Transverse colon (tissue), 4 donors: ENCODE measurements around the gene KRTAP4-6. TPM values are rescaled to one million over a fixed set of nuclear protein-coding genes. Genes with fewer than 3 reads are reported as not detected.

Experiments
- DNase-seq: peaks from one replicate; pipeline ENCODE4 v3.0.0-alpha.2; 2019
- H3K27ac ChIP-seq, 4 donors: fragments of 200-600 bp; sonication (generic); 2 replicates each; pipeline ENCODE4 v1.5.1; 2016 to 2018; ENCODE audit warnings: inconsistent platforms in 4 of 4
- H3K27me3 ChIP-seq: fragments of 200-600 bp; sonication (generic); 2 replicates; pipeline ENCODE4 v1.5.1; 2017; ENCODE audit warnings: inconsistent platforms
- H3K36me3 ChIP-seq, 4 donors: fragments of 200-600 bp; sonication (generic); 2 replicates each; pipeline ENCODE4 v1.5.1; 2017 to 2019; ENCODE audit warnings: inconsistent platforms in 4 of 4
- H3K4me1 ChIP-seq, 4 donors: fragments of 200-600 bp; sonication (generic); 2 replicates each; pipeline ENCODE4 v1.5.1; 2017 to 2020; ENCODE audit warnings: inconsistent platforms in 4 of 4
- H3K4me3 ChIP-seq, 4 donors: fragments of 200-600 bp; sonication (generic); 1 replicate in 1 of 4; 2 replicates in 3 of 4; pipeline versions ENCODE4 v1.5.1 to v1.6.1; 2017 to 2019; ENCODE audit warnings: inconsistent platforms in 4 of 4
- H3K9me3 ChIP-seq, 2 donors: fragments of 200-600 bp; sonication (generic); 2 replicates each; pipeline ENCODE4 v1.5.1; 2017 to 2019; ENCODE audit warnings: inconsistent platforms in 2 of 2
- EP300 ChIP-seq: sonication (generic); formaldehyde crosslinking; IDR thresholded peaks from one replicate; pipeline ENCODE4 v1.6.1; 2017; ENCODE audit warnings: antibody characterized with exemption, low read depth
- POLR2A ChIP-seq: fragments of 450-650 bp; IDR thresholded peaks from one replicate; pipeline ENCODE4 v1.6.1; 2016; ENCODE audit warnings: antibody characterized with exemption, mild to moderate bottlenecking, moderate library complexity
- POLR2AphosphoS5 ChIP-seq, 3 donors: sonication (generic); formaldehyde crosslinking; IDR thresholded peaks; one replicate each; pipeline ENCODE4 v1.6.1; 2016; ENCODE audit warnings: antibody characterized with exemption in 3 of 3
- WGBS, 2 donors: methylation state at CpG; one replicate each; pipeline ENCODE4 v1.1.5; 2018; ENCODE audit warnings: low coverage in 1 of 2; 5-methylcytosine and 5-hydroxymethylcytosine counted together
- in situ Hi-C, 4 donors: fragments of 200-750 bp; cut with MboI; loops; one replicate each; pipeline versions ENCODE4 v1.15.0 to v1.15.1; 2017; ENCODE audit warnings: low sequenced_read_pairs in 3 of 4, low pct_ligation_motif_present in 1 of 4, low pct_unique_long_range_greater_than_20kb in 1 of 4
- intact Hi-C: fragments of 100-400 bp; cut with DNase I; formaldehyde crosslinking; loops from one replicate; pipeline ENCODE4 v1.15.1; 2023; ENCODE audit warnings: low total_unique reads
- small RNA-seq, 4 donors: library from RNA; depleted of rRNA; stranded (forward); fragments of <200 nt; gene quantifications; one replicate each; pipeline ENCODE3, GENCODE V24; 2016
- total RNA-seq, 4 donors: library from RNA; depleted of rRNA; stranded (reverse); fragments of >200 nt; gene quantifications; one replicate each; pipeline ENCODE4 v1.1.0, GENCODE V29; 2016
- TF ChIP-seq, protein P1 (sequence below), 5 experiments: fragments of 200-600 bp in 3 of 5; fragments of 450-650 bp in 2 of 5; sonication (generic) in 3 of 5; IDR thresholded peaks; 1 replicate in 2 of 5; 2 replicates in 3 of 5; pipeline ENCODE4 v1.5.1; 2016 to 2017; ENCODE audit warnings: antibody characterized with exemption in 5 of 5, inconsistent platforms in 3 of 5, mild to moderate bottlenecking in 2 of 5, moderate library complexity in 1 of 5

The KRTAP4-6 gene
- total RNA-seq, 4 donors from 2014 or later, result not detected

- Histone ChIP-seq H3K4me3 (no peak overlapping the region), H3K27ac (no peak overlapping the region), H3K27me3 (no peaks in the 10 kb centered on the region), H3K36me3 (no peaks in the 10 kb centered on the region), H3K9me3 (no peaks in the 10 kb centered on the region), H3K4me1 (no peaks in the 10 kb centered on the region)
- TF ChIP-seq POLR2A (no peak), POLR2AphosphoS5 (IDR thresholded peaks at IDR 0.05) (no peak), EP300 (no peak)
- TF ChIP-seq, protein P1, sequence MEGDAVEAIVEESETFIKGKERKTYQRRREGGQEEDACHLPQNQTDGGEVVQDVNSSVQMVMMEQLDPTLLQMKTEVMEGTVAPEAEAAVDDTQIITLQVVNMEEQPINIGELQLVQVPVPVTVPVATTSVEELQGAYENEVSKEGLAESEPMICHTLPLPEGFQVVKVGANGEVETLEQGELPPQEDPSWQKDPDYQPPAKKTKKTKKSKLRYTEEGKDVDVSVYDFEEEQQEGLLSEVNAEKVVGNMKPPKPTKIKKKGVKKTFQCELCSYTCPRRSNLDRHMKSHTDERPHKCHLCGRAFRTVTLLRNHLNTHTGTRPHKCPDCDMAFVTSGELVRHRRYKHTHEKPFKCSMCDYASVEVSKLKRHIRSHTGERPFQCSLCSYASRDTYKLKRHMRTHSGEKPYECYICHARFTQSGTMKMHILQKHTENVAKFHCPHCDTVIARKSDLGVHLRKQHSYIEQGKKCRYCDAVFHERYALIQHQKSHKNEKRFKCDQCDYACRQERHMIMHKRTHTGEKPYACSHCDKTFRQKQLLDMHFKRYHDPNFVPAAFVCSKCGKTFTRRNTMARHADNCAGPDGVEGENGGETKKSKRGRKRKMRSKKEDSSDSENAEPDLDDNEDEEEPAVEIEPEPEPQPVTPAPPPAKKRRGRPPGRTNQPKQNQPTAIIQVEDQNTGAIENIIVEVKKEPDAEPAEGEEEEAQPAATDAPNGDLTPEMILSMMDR (IDR thresholded peaks at IDR 0.05), result no peak
- no peak for DNase-seq
- 81 to 82% methylated on average over 5 to 6 of the region's 6 CpGs for WGBS, 2 donors
- intact Hi-C loops, result no loop called here
- in situ Hi-C loops, result no loop called here
Measured at GRCh38 chr17:41098481-41098880, 41.9 kb downstream of the KRTAP4-6 start.

DNA sequence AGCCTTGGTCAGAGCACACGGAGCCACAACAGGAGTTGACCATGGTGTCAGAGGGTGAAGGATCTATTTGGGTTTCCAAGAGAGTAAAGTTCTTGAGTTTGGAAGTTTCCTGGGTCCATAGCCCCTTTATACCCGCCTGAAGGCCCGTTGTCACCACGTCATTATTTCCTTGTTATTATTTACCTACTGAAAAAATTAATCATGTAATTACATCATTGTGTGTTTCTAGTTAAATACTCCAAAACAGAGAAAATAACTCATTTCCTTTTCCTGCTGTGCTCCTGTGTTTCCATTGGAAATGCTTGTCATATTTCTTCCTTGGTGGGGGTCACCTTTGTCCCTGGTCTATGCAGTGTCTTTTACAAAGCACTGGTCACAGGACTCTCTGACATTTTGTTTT lies 42.3 kb downstream of the KRTAP4-6 start, which contains the start of gene KRTAP4-8:
KRTAP4-8 (minus strand) TSS at position 101 of the 400 bp plus-strand sequence; CDS start at position 43, 58 bp downstream.
- Histone ChIP-seq H3K9me3 (no peaks in the 10 kb centered on the region), H3K4me3 (no peak within 1 kb of the TSS), H3K4me1 (no peaks in the 10 kb centered on the region), H3K27me3 (no peaks in the 10 kb centered on the region), H3K27ac (no peak within 1 kb of the TSS), H3K36me3 (no peaks in the 10 kb centered on the region)
- in situ Hi-C loops, result no loop called here
- WGBS, 2 donors, result 50 to 68% methylated on average over 3 to 4 of the region's 4 CpGs
- no peak for DNase-seq
- TF ChIP-seq, protein P1 (IDR thresholded peaks at IDR 0.05), result no peak
- TF ChIP-seq EP300, result no peak
- TF ChIP-seq POLR2A, result no peak
- no peak for TF ChIP-seq POLR2AphosphoS5 (IDR thresholded peaks at IDR 0.05)
- intact Hi-C loops, result no loop called here

DNA sequence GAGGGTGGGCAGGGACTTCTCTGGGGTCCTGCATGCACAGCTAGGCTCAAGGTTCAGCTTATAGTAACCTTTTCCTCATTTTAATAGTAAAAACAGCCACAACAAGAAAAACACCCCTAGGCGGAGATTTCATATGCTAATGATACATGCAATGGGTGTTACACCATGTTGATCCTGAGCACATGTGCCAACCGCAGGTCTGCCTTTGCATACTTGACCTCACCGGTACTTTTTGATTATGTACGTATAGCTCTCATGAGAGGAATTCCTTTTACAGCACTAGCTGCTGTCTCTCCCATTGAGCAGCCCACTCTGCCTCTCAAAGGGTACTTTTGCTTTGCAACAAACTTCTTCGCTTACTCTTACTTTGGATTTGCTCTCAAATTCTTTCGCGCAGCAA lies 44.3 kb downstream of the KRTAP4-6 start:
- 83 to 87% methylated on average over 7 of the region's 7 CpGs for WGBS, 2 donors
- DNase-seq, result no peak
- H3K27ac ChIP-seq, result no peak overlapping the region
- H3K36me3 ChIP-seq, result no peaks in the 10 kb centered on the region
- intact Hi-C loops, result no loop called here
- H3K9me3 ChIP-seq, result no peaks in the 10 kb centered on the region
- no peaks in the 10 kb centered on the region for H3K27me3 ChIP-seq
- H3K4me1 ChIP-seq, result no peaks in the 10 kb centered on the region
- no peak overlapping the region for H3K4me3 ChIP-seq
- in situ Hi-C loops, result no loop called here
- TF ChIP-seq POLR2AphosphoS5 (IDR thresholded peaks at IDR 0.05), result no peak
- TF ChIP-seq, protein P1 (IDR thresholded peaks at IDR 0.05), result no peak
- no peak for TF ChIP-seq POLR2A

Small RNAs within 50 kb of the gene (small RNA-seq; reads per million reads assigned to genes)
- gene KRTAP4-17P, result 0 reads per million in 4 donors

Other genes starting within 250 kb of the KRTAP4-6 start
- 1 to 10 TPM in 2 of 4 donors, not detected in 2; 1.1 to 2.5 TPM for gene KRT23, start 202.9 kb downstream of the KRTAP4-6 start, total RNA-seq
- not detected for gene KRT39, start 173.6 kb downstream of the KRTAP4-6 start, total RNA-seq
- gene KRT40, start 156.2 kb downstream of the KRTAP4-6 start, total RNA-seq, result under 1 TPM in 1 of 4 donors, not detected in 3; 0.48 TPM
- not detected for gene KRTAP3-3, start 146.4 kb downstream of the KRTAP4-6 start, total RNA-seq
- gene KRTAP3-2, start 140.6 kb downstream of the KRTAP4-6 start, total RNA-seq, result not detected
- not detected for gene KRTAP3-1, start 131.4 kb downstream of the KRTAP4-6 start, total RNA-seq
- gene KRTAP1-5, start 113.3 kb downstream of the KRTAP4-6 start, total RNA-seq, result not detected
- not detected for gene KRTAP1-4, start 110.3 kb downstream of the KRTAP4-6 start, total RNA-seq
- not detected for gene KRTAP1-3, start 105.7 kb downstream of the KRTAP4-6 start, total RNA-seq
- gene KRTAP1-1, start 99.1 kb downstream of the KRTAP4-6 start, total RNA-seq, result not detected
- not detected for gene KRTAP2-1, start 93.2 kb downstream of the KRTAP4-6 start, total RNA-seq
- not detected for gene KRTAP2-2, start 85.3 kb downstream of the KRTAP4-6 start, total RNA-seq
- not detected for gene KRTAP2-3, start 80.4 kb downstream of the KRTAP4-6 start, total RNA-seq
- gene KRTAP2-4, start 74.7 kb downstream of the KRTAP4-6 start, total RNA-seq, result not detected
- not detected for gene KRTAP4-7, start 56.4 kb downstream of the KRTAP4-6 start, total RNA-seq
- not detected for gene KRTAP4-8, start 42.4 kb downstream of the KRTAP4-6 start, total RNA-seq
- gene KRTAP4-16, start 38.3 kb downstream of the KRTAP4-6 start, total RNA-seq, result not detected
- not detected for gene KRTAP4-9, start 35.2 kb downstream of the KRTAP4-6 start, total RNA-seq
- not detected for gene KRTAP4-11, start 22.2 kb downstream of the KRTAP4-6 start, total RNA-seq
- gene KRTAP4-12, start 16.4 kb downstream of the KRTAP4-6 start, total RNA-seq, result not detected
- gene KRTAP4-5, start 9.3 kb upstream of the KRTAP4-6 start, total RNA-seq, result not detected
- not detected for gene KRTAP4-4, start 20.2 kb upstream of the KRTAP4-6 start, total RNA-seq
- gene KRTAP4-3, start 27.7 kb upstream of the KRTAP4-6 start, total RNA-seq, result not detected
- gene KRTAP4-2, start 37.7 kb upstream of the KRTAP4-6 start, total RNA-seq, result not detected
- under 1 TPM in 1 of 4 donors, not detected in 3; 0.82 TPM for gene KRTAP4-1, start 44.4 kb upstream of the KRTAP4-6 start, total RNA-seq
- gene KRTAP9-1, start 49.3 kb upstream of the KRTAP4-6 start, total RNA-seq, result not detected
- not detected for gene KRTAP9-2, start 86.1 kb upstream of the KRTAP4-6 start, total RNA-seq
- not detected for gene KRTAP9-3, start 91.9 kb upstream of the KRTAP4-6 start, total RNA-seq
- not detected for gene KRTAP9-8, start 97.5 kb upstream of the KRTAP4-6 start, total RNA-seq
- not detected for gene KRTAP9-4, start 109.1 kb upstream of the KRTAP4-6 start, total RNA-seq
- not detected for gene KRTAP9-9, start 114.8 kb upstream of the KRTAP4-6 start, total RNA-seq
- gene KRTAP9-6, start 124.8 kb upstream of the KRTAP4-6 start, total RNA-seq, result not detected
- not detected for gene KRTAP9-7, start 135.2 kb upstream of the KRTAP4-6 start, total RNA-seq
- gene KRTAP29-1, start 162.3 kb upstream of the KRTAP4-6 start, total RNA-seq, result not detected
- not detected for gene KRTAP16-1, start 168.8 kb upstream of the KRTAP4-6 start, total RNA-seq
- gene KRTAP17-1, start 175.2 kb upstream of the KRTAP4-6 start, total RNA-seq, result not detected
- not detected for gene KRT33A, start 210.3 kb upstream of the KRTAP4-6 start, total RNA-seq
- not detected for gene KRT33B, start 229.3 kb upstream of the KRTAP4-6 start, total RNA-seq
- gene KRT34, start 241.8 kb upstream of the KRTAP4-6 start, total RNA-seq, result not detected